K562 (cell line): ENCODE measurements around the gene MIDN. TPM values are rescaled to one million over a fixed set of nuclear protein-coding genes. Genes with fewer than 3 reads are reported as not detected.

Experiments used
- ATF7 ChIP-seq: fragments of 450-650 bp; IDR thresholded peaks from 2 replicates; pipeline ENCODE4 v1.7.1; 2014; ENCODE audit warnings: mild to moderate bottlenecking, moderate library complexity
- CHD2 ChIP-seq: IDR thresholded peaks from 2 replicates; pipeline ENCODE4 v1.6.1; 2011; ENCODE audit warnings: low read depth, low read length
- CREM ChIP-seq: IDR thresholded peaks from 2 replicates; pipeline ENCODE4 v1.6.1; 2014; ENCODE audit warnings: antibody characterized with exemption, low read depth
- E2F3 ChIP-seq: fragments of 250-450 bp; sonication (Bioruptor Pico); IDR thresholded peaks from 2 replicates; pipeline ENCODE4 v1.4.0; 2020; ENCODE audit warnings: mild to moderate bottlenecking
- FOSL1 ChIP-seq: fragments of 200-800 bp; sonication (Bioruptor generic); conservative IDR thresholded peaks from 2 replicates; pipeline ENCODE4 v1.6.1; 2016; ENCODE audit warnings: missing genetic modification characterization, missing compliant biosample characterization
- HES1 ChIP-seq: fragments of 450-650 bp; IDR thresholded peaks from 2 replicates; pipeline ENCODE4 v1.6.1; 2016; ENCODE audit warnings: low read depth, mild to moderate bottlenecking, moderate library complexity
- MAZ ChIP-seq, 2 experiments: fragments of 450-650 bp in 1 of 2; sonication (generic) in 1 of 2; formaldehyde crosslinking; IDR thresholded peaks in 1 of 2; conservative IDR thresholded peaks in 1 of 2; 2 replicates each; pipeline versions ENCODE4 v1.4.0 to v1.5.0; 2020; ENCODE audit warnings: mild to moderate bottlenecking in 1 of 2, missing genetic modification reagents in 1 of 2
- MNT ChIP-seq, 2 experiments: fragments of 450-650 bp; conservative IDR thresholded peaks; 2 replicates each; pipeline ENCODE4 v1.6.1; 2017; ENCODE audit warnings: mild to moderate bottlenecking in 2 of 2, moderate library complexity in 2 of 2
- NR0B1 ChIP-seq: fragments of 450-650 bp; IDR thresholded peaks from one replicate; pipeline ENCODE4 v1.6.1; 2018; ENCODE audit warnings: mild to moderate bottlenecking, moderate library complexity; ENCODE audit not compliant: partially characterized antibody
- RBFOX2 ChIP-seq: fragments of 200-400 bp; formaldehyde crosslinking; IDR thresholded peaks from 2 replicates; pipeline ENCODE4 v1.6.1; 2017; ENCODE audit warnings: low read depth, mild to moderate bottlenecking, low read length, moderate library complexity
- SIN3A ChIP-seq, 2 experiments: fragments of 150-350 bp in 1 of 2; IDR thresholded peaks; 2 replicates each; pipeline ENCODE4 v1.6.1; 2011 to 2016; ENCODE audit warnings: borderline replicate concordance in 2 of 2, low read depth in 2 of 2, low read length in 2 of 2, mild to moderate bottlenecking in 2 of 2, moderate library complexity in 2 of 2; ENCODE audit not compliant: control insufficient read depth in 1 of 2
- SMC3 ChIP-seq: conservative IDR thresholded peaks from 2 replicates; pipeline ENCODE4 v1.6.1; 2011; ENCODE audit warnings: low read depth, low read length, improper control_type of control experiment; ENCODE audit not compliant: insufficient read depth
- SRSF1 ChIP-seq: fragments of 200-400 bp; formaldehyde crosslinking; IDR thresholded peaks from 2 replicates; pipeline ENCODE4 v1.6.1; 2017; ENCODE audit warnings: mild to moderate bottlenecking, low read depth, low read length, moderate library complexity
- TAL1 ChIP-seq: fragments of 450-650 bp; IDR thresholded peaks from 2 replicates; pipeline ENCODE4 v1.6.1; 2016; ENCODE audit warnings: mild to moderate bottlenecking
- WHSC1 ChIP-seq: IDR thresholded peaks from one replicate; pipeline ENCODE4 v1.6.1; 2012; ENCODE audit warnings: low read length, control low read depth, inconsistent platforms
- ZNF175 ChIP-seq: fragments of 200-800 bp; sonication (Bioruptor generic); IDR thresholded peaks from 2 replicates; pipeline ENCODE4 v1.6.1; 2016; ENCODE audit warnings: low read depth, mild to moderate bottlenecking, missing genetic modification characterization, missing compliant biosample characterization
- ZNF263 ChIP-seq: sonication (generic); formaldehyde crosslinking; IDR thresholded peaks from 2 replicates; pipeline ENCODE4 v1.8.0; 2022; ENCODE audit warnings: mild to moderate bottlenecking, missing genetic modification reagents, borderline replicate concordance
- ZNF512 ChIP-seq: IDR thresholded peaks from 2 replicates; pipeline ENCODE4 v1.6.1; 2016; ENCODE audit warnings: missing genetic modification characterization, missing compliant biosample characterization
- ZNF644 ChIP-seq: fragments of 200-800 bp; sonication (Bioruptor generic); IDR thresholded peaks from 2 replicates; pipeline ENCODE4 v1.6.1; 2016; ENCODE audit warnings: low read depth, missing genetic modification characterization, missing compliant biosample characterization
- ZNF695 ChIP-seq: fragments of 450-650 bp; formaldehyde crosslinking; IDR thresholded peaks from 2 replicates; pipeline ENCODE4 v1.4.0; 2020; ENCODE audit warnings: mild to moderate bottlenecking, moderate library complexity
- ZNF76 ChIP-seq: fragments of 250-450 bp; sonication (Bioruptor Pico); IDR thresholded peaks from 2 replicates; pipeline ENCODE4 v1.4.0; 2020; ENCODE audit warnings: mild to moderate bottlenecking, moderate library complexity, borderline replicate concordance
- polyA plus RNA-seq, 8 experiments: library from polyadenylated mRNA; depleted of rRNA in 4 of 8; stranded (reverse) in 5 of 8; unstranded in 3 of 8; fragments of >200 nt; fragmentation: Nextera tagmentation in 2 of 8; fragmentation: Illumina TruSeq in 1 of 8; extraction: Ambion mirVana in 2 of 8; extraction: Trizol in 1 of 8; gene quantifications; 2 replicates each; pipeline versions ENCODE4 v1.2.1 to v1.2.3, GENCODE V29; 2011 to 2014; ENCODE audit warnings: inconsistent platforms in 1 of 8, missing spikeins in 1 of 8
- total RNA-seq, 7 experiments: library from RNA; depleted of rRNA in 6 of 7; stranded (reverse); fragments of >200 nt in 6 of 7; fragmentation: Illumina TruSeq in 2 of 7; extraction: Trizol in 2 of 7; gene quantifications; 2 replicates each; pipeline versions ENCODE4 v1.2.1 to v1.2.3, GENCODE V29; 2011 to 2021; ENCODE audit warnings: low replicate concordance in 1 of 7

MIDN gene
- total and polyA plus RNA-seq, 9 of the 15 experiments (the other 6 are each of a cell fraction or from before 2014, with no cell fraction given), result 0.17 to 120 (median 10.1) TPM

- TF ChIP-seq E2F3 (CRISPR knock-in tag), result peak; percentile 62; the same call in 1 of the 2 replicates
- peak in 1 of 2 experiments; percentile 55; a peak in 3 of 4 replicates for TF ChIP-seq MAZ (CRISPR knock-in tag; conservative IDR thresholded peaks at IDR 0.05 in 1 of 2, IDR thresholded peaks at IDR 0.05 in 1 of 2)
- TF ChIP-seq SMC3, result 0 out of 2 replicates have a peak, but pooled peaks have one; percentile 5
- no peak for TF ChIP-seq SRSF1
- peak in 1 of 2 experiments; percentile 64; a peak in 1 of 4 replicates for TF ChIP-seq SIN3A (IDR thresholded peaks at IDR 0.05; ENCODE audit: borderline replicate concordance in 2 of 2, control insufficient read depth in 1 of 2, low read depth in 2 of 2, low read length in 2 of 2)
- TF ChIP-seq CHD2, result peak; percentile 70
- peak; percentile 85 for TF ChIP-seq ATF7
- no peak for TF ChIP-seq TAL1
- no peak for TF ChIP-seq HES1
- TF ChIP-seq ZNF695 (CRISPR knock-in tag), result no peak
- TF ChIP-seq MNT (conservative IDR thresholded peaks at IDR 0.05), result peak; percentile 57 to 75
- no peak for TF ChIP-seq ZNF512
- no peak for TF ChIP-seq WHSC1
- peak; percentile 24; the same call in 1 of the 2 replicates for TF ChIP-seq ZNF175 (CRISPR knock-in tag)
- TF ChIP-seq ZNF76 (CRISPR knock-in tag), result 0 out of 2 replicates have a peak, but pooled peaks have one; percentile 11
- TF ChIP-seq ZNF263 (CRISPR knock-in tag), result peak; percentile 75
- TF ChIP-seq FOSL1 (tag), result peak; percentile 23; the same call in 1 of the 2 replicates
- peak; percentile 99 for TF ChIP-seq CREM
- TF ChIP-seq ZNF644 (tag), result peak; percentile 77; the same call in 1 of the 2 replicates
- no peak for TF ChIP-seq NR0B1
- peak; percentile 87 for TF ChIP-seq RBFOX2
These were observed 6.8 kb upstream of the MIDN start, which contains the start of gene ATP5F1D (continued) for GRCh38 chr19:1241417-1242095.
